Stimulated activated CD4-positive, alpha-beta T cell treated with anti-CD3 and anti-CD28 coated beads, Interleukin-1b, Interleukin-23, amount 100 ng/mL, for 4 hours (primary cell): ENCODE results near the gene LMF2.
"Not testable (repeated sequence)": the region's sequence is repeated elsewhere in the genome, so short reads cannot be mapped to it uniquely, and the experiment has no call there.

Experiments used
- DNase-seq, 2 donors: peaks; one replicate each; pipeline ENCODE4 v3.0.0-alpha.2; 2020; ENCODE audit warnings: low read depth in 2 of 2

Gene LMF2

DNA sequence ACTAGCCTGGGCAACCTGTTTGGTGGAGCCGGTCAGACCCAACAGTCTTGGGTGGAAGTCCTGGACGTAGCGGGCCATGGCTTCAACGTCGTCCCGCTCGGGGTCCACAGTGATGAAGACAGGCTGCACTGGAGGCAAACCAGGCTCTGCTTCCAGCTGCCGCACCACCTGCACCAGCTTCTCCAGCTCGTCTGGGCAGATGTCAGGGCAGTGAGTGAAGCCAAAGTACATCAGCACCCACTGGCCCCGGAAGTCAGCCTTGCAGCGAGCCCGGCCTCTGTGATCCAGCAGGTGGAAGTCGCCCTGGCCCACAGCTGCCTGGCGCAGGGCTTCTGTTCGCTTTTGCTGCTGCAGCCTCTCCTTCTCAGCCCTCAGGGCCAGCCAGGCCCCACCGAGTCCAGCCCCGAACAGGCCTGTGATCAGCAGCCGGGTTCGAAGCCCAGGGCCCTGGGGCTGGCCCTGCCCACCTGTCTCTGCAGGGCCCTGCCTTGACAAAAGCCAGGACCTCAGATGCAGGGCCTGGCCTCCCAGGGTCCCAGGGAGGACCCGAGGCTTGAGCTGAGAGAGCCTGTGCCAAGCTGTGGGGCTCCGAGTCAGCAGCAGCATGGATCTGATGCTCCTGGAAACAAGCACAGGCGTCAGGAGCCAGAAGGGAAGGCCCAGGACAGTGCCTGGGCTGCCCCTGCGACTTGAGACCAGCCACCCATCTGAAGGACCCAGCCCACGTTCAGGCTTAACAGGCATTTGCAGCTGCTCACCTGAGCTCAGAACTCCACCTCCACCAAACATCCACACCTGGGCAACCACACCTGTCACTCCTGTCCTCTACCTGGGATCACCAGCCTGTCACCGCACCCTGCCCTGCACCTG lies 16.5 kb upstream of the LMF2 start:
- no peak for DNase-seq

DNA sequence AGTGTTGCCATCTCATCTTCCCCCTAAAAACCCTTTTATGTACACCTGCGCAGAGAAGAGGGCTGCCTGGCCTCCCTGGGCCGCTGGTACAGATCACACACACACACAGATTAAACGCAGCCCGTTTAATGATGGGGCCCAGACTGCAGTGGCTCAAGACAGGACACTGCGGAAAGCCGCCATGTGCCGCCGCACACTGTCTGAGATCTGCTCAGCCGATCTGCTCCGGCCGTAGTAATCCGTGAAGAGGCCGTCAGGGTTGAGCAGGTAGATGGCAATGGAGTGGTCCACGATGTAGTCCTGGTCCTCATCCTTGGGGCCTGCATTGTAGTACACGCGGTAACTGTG lies 15.9 kb upstream of the LMF2 start:
- no peak for DNase-seq

DNA sequence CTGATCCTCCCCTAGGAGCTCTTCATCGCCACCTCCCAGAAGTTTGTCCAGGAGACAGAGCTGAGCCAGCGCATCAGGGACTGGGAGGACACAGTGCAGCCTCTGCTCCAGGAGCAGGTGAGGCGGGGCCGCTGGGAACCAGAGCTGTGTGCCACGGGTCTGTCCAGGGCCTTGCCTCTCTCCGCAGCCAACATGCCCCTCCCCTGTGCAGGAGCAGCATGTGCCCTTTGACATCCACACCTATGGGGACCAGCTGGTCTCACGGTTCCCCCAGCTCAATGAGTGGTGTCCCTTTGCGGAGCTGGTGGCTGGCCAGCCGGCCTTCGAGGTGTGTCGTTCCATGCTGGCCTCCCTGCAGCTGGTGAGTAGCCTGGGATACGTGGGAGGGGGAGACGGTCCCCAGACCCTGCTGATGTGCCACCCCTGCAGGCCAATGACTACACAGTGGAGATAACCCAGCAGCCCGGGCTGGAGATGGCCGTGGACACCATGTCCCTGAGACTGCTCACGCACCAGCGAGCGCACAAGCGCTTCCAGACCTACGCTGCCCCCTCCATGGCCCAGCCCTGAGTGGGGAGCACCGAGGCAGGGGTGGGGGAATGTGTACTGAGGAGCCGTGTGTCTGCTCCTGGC lies 15.4 kb upstream of the LMF2 start:
- no peak for DNase-seq

DNA sequence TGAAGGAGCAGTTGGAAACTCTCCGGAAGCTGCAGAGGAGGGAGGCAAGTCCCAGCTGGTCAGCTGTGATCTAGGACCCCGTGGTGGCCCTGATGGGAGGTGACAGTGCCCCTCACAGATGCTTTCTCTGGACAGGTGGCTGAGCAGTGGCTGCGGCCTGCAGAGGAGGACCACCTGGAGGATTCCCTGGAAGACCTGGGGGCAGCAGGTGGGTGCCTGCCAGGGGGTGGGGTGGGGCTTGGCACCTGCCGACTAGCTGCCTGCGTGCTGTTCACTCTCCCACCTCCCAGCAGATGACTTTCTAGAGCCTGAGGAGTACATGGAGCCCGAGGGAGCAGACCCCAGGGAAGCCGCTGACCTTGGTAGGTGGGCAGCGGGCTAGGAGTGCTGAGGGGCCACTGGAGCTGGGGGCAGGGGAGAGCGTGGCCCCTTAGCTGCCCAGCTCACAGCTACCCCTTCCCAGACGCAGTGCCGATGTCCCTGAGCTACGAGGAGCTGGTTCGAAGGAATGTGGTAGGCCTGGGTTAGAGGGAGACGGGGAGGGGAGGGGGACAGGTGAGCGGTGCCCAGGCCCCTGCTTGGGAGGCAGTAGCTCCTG lies 14.8 kb upstream of the LMF2 start:
- no peak for DNase-seq

DNA sequence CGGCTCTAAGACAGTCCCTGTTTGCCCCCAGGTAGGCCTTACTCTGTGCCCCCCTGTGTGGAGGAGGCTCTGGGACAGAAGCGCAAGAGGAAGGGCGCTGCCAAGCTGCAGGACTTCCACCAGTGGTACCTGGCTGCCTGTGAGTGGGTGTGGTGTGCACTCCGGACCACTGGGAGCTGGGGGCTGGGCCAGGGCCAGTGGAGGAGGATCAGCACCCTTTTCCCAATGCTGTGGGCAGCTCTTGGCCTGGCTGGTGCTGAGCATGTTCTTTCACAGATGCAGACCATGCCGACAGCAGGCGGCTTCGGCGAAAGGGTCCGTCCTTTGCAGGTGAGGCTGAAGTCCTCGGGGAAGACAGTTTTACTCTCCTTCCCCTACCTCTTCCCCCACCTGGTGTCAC lies 14.2 kb upstream of the LMF2 start:
- DNase-seq = no peak

DNA sequence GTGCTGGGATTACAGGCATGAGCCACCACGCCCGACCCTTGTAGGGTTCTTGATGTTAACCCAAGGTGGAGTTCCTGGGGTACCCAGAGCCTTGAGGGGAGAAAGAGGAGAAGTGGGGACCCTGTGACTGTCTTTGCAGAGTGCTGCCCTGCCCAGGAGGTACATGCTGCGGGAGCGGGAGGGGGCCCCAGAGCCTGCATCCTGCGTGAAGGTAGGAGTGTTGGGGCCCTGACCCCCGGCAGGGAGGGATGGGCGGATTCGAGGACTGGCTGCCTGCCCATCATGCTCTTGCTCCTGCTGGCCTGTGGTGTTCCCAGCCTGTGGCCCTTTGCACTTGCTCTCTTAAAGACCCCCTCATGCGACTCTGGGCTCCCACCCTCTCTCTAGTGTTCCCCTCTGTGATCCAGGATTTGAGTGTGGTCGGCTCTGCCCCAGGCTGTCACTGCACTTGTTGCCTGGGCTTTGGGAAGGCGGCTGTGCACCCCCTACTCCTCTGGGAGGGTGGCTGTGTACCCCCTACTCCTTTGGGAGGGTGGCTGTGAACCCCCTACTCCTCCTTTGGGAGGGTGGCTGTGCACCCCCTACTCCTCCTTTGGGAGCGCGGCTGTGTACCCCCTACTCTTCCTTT lies 13.4 kb upstream of the LMF2 start:
- no peak for DNase-seq

DNA sequence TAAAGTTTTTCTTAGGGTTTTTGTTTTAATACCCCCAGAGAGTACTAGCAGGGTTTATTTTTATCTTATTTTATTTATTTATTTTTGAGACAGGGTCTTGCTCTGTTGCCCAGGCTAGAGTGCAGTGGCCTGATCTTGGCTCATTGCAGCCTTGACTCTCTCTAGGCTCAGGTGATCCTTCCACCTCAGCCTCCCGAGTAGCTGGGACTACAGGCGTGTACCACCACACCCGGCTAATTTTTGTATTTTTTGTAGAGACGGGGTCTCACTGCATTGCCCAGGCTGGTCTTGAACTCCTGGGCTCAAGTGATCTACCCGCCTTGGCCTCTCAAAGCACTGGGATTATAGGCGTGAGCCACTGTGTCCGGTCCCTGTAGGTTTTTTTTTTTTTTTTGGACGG lies 12.7 kb upstream of the LMF2 start:
- not testable (repeated sequence) for DNase-seq

DNA sequence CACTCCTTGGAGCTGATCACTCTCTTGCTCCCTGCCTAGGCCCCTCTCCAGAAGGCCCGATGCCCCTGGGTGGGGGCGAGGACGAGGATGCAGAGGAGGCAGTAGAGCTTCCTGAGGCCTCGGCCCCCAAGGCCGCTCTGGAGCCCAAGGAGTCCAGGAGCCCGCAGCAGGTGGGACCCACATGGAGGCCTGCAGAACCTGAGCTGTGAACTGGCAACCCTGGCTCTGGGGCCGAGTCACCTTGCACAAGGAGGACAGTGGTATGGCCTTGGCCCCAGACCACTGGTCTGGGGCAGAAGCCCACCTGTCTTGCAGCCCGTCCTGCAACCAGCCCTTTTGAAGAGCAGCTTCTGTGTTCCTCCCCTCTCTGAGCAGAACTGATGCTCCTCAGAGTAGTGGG lies 11.6 kb upstream of the LMF2 start:
- no peak for DNase-seq

DNA sequence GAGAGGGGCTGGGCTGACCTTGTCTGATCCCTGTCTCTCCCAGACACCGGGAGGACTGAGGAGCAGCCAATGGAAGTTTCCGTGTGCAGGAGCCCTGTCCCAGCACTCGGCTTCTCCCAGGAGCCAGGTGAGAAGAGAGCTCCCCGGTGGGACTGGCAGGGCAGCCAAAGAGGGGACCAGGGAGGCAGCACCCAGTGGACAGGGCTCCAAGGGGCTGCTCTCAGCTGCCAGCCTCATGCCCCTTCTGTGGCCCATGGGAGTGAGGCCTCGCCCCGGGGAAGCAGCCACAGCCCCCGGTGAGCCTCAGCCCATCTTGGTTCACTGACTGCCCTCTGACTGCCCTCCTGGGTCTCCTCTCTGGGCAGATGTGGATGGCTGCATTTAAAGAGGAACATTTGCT lies 11.1 kb upstream of the LMF2 start:
- no peak for DNase-seq

DNA sequence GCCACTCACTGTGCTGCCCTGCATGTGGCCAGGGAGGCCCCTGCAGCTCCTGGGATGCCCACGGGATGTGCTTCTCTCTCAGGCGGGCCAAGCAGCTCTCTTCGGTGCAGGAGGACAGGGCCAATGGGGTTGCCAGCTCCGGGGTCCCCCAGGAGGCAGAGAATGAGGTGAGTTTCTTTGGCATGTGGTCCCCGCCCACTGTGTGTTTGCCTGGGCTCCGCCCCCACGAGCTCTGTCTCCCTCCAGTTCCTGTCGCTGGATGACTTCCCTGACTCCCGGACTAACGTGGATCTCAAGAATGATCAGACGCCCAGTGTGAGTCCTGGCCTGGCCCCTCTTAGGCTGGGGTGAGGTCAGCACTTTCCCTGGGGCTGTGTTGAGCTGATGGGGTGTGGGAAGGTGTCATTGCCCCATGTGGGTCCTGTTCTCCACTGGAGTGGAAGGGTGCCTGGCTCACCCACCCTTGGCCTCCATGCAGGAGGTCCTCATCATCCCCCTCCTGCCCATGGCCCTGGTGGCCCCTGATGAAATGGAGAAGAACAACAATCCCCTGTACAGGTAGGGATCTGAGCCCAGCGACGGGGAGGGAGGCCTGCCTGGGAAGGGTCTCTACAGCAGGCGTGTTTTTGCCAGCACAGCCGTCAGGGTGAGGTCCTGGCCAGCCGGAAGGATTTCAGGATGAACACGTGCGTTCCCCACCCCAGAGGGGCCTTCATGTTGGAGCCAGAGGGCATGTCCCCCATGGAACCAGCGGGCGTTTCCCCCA lies 10.2 kb upstream of the LMF2 start:
- DNase-seq = no peak

DNA sequence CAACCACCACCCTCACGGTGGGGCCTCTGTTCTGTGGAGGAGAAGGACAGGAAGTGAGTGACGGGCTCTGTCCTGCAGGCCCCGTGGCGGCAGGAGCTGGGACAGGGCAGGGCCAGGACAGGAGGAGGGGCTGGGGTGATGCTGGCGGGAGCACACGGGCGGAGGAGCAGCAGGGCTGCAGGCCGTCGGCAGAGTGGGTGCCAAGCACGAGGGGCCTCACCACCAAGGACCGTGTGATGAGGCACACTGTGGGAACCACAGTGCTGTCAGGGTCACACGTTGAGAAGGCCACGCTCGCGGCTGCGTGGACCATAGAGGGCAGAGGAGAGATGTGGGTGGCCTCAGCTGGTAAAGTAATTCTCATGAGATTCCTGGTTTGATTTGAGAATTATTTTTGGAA lies 9.4 kb upstream of the LMF2 start:
- DNase-seq = no peak

DNA sequence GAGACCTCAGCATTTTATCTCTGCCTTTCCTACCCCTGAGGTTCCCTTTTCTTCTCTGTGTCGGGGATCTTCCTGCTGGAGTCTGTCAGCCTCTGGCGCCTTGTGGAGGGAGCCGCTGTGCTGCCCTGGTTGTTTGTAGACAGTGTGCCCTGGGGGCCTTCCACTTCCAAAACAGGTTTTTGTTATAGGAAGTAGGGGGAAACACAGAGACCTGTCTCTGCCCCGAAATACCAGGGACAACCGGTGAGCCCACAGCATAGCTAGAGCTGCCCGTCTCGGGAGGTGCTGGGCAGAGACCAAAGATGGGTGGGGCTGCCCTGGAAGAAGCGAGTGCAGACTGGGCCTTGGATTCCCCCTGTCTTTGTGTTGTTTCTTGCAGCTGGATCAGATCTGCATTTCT lies 8.6 kb upstream of the LMF2 start:
- no peak for DNase-seq

DNA sequence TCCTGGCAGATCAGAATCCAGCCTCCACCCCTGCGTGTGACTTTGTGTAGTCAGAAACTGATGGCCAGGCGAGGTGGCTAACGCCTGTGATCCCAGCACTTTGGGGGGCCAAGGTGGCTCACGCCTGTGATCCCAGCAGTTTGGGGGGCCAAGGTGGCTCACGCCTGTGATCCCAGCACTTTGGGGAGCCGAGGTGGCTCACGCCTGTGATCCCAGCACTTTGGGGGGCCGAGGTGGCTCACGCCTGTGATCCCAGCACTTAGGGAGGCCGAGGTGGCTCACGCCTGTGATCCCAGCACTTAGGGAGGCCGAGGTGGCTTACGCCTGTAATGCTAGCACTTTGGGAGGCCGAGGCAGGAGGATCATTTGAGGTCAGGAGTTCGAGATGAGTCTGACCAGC lies 5.7 kb upstream of the LMF2 start:
- DNase-seq = no peak

DNA sequence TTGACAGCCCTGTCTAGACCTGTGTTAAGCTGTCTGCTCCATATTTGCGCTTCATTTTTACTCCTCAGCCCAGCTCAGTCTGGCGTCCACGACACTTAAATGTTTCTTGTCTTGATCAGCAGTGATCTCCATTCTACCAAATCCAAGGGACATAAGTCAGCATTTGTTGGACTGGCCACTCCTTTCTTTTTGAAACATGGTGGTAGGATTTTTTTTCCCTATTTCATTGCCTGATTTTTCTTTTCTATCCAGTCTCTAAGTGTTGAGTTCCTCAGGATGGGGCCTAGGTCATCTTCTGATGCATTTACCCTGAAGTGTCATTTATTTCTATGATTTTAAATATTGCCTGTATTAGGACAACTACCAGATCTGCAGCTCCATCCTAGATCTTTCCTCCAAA lies 1.4 kb upstream of the LMF2 start:
- DNase-seq = no peak

DNA sequence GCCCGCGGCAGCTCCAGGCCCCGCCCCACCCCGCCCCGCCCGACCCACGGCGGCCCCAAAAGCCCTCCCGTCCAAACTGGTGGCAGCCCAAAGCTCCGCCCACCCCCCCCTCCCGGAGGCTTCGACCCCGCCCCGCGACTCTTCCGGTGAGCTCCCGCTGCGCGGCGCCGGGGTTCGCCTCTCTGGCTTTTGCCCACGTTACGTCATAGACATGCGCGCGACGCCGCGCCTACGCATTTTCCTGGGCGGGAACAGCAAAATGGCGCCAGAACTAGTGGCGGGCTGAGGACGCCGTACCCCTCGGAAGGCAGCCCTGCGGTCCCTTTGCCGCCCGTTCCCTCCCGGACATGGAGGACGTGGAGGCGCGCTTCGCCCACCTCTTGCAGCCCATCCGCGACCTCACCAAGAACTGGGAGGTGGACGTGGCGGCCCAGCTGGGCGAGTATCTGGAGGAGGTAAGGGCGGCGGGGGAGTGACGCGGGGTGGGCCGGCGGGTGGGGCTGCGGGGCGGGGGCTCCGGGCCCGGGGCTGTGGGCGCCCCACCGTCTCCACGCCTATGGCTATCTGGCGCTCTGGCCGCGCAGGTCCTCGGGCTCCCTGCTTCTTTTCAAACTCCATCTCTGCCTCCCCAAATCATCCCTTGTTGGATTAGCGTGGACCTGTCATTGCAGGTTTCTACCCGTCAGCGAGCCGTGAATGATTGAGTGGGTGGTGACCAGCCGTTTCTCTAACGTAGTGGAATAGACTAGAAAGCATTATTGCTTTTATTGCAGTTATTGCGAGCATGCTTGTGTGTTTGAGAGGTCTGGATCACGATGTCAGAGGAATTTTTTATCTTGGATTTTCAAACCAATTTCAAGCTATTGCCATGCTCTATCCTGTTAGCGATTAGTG lies 736 bp upstream of the LMF2 start, which contains the start of gene NCAPH2:
Gene NCAPH2, plus strand, starts transcription at position 234 of the 894 bp plus-strand sequence. Its CDS starts 114 bp downstream, at position 348.
- DNase-seq = peak; percentile 97

DNA sequence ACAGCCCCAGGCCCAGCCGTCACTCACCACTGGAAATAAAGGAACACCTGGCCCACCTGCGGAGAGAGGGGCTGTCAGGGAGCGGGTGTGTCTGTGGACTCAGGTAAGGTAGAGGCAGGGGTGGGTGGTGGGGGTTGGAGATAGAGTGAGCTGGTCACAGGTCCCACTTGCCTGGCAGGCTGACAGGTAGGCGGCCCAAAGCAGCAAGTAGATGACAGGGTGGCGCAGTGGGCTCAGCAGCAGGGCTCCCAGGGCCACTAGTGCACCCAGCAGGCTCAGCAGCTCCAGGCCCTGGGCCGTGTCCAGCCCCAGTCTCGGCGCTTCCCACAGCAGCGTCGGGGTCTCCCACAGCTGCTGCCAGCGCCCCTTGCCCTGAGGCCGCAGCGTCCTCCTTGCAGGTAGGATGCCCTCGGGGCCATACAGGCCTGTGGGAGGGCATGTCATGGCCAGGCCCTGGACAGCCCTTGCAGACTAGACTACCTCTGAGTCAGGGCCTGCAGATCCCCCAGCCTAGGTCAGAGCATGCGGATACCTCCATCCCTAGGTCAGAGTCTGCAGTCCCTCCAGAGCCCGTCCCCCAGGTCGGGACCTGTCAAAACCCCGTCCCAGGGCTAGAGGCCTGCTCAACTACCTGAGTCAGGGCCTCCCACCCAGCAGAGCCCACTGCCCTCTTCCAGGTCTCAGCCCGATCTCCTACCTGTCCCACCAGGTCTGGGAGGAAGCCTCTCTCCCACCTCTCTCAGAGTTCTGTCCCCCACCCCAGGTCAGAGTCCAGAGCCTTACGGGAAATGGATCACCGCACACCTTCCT lies 686 bp downstream of the LMF2 start:
- DNase-seq = no peak

DNA sequence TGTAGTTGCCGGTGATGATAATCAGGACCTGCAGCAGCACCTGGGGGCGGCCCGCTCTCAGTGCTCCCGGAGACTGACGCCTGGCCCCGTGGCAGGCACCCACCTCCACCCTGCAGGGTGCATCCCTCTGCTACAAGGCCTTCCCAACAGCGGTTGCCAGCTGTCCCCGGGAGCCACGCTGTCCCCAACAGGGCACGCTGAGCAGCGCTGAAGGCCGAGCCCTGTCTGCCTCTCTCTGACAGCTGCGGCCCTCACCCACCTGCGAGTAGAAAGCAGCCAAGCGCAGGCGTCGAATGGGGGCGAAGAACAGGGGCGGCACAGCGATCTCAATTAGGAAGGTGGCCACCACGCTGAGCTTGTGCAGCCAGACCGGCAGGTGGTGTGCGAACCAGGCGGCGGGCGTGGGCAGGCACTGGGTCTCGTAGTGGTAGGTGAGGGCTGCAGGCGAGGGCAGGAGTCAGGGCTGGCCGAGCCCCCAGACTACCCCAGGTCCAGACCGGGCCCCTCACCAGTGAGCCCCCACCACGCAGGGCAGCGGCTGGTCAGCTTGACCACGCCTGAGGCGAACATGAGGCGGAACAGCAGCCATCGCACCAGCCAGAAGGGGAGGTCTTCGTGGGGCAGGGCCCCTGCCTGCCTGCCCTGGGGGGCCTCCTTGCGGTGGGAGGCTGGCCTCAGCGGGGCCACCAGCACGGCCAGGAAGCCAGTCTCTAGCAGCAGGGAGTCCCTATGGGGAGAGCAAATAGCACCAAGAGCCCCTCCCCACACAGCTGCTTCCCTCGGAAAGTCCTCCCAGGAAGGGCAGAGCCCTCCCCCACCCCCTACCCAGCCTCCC lies 1.5 kb downstream of the LMF2 start:
- DNase-seq = no peak

DNA sequence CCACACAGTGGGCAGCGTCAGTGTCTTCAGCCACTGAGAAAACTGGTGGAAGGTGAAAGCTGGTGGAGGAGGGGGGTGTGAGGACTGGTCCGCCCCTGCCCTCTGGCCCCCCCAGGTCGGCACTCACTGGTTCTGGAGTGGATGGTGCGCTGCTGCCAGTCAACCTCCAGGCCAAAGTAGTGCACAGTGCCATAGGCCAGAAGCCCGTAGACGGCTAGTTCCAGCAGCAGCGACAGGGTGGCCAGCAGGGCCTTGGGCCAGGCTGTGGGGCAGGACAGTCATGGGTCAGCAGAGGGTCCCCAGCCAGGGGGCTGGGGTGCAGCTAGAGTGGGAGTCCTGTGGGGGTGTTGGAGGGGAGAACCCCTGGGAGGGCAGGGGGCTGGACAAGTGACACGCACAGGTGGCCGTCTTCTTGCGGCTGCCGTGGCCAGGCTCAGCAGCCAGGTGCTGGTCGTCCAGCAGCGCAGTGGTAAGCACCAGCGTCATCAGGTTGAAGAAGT lies 2.2 kb downstream of the LMF2 start:
- DNase-seq = no peak
